ENCODE results near the gene COX7A1. TPM values are rescaled to one million over a fixed set of nuclear protein-coding genes. Genes with fewer than 3 reads are reported as not detected.

COX7A1 gene
- total RNA-seq, 1 donor from 2014 or later = 33.1 TPM

DNA sequence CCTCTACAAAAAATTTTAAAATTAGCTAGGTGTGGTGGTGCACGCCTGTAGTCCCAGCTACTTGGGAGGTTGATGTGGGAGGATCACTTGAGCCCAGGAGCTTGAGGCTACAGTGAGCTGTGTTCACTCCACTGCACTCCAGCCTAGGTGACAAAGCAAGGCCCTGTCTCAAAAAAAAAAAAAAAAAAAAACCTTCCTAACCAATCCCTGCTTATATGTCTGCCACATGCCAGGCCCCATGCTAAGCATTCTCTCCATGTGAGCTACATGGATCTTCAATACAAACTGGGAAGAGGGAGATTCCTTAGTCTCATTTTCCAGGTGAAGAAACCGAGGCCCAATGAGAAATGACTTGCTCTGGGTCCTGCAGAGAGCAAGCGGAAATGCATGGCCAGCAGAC, 43.6 kb downstream of the COX7A1 start:
- Histone ChIP-seq H3K27ac (no peak overlapping the region), H3K27me3 (no peaks in the 10 kb centered on the region), H3K9me3 (no peaks in the 10 kb centered on the region), H3K36me3 (peaks cover 0 to 18% of the 10 kb centered on the region in 2 donors), H3K4me3 (no peak overlapping the region), H3K4me1 (peaks cover 5% of the 10 kb centered on the region)
- TF ChIP-seq, protein P1, sequence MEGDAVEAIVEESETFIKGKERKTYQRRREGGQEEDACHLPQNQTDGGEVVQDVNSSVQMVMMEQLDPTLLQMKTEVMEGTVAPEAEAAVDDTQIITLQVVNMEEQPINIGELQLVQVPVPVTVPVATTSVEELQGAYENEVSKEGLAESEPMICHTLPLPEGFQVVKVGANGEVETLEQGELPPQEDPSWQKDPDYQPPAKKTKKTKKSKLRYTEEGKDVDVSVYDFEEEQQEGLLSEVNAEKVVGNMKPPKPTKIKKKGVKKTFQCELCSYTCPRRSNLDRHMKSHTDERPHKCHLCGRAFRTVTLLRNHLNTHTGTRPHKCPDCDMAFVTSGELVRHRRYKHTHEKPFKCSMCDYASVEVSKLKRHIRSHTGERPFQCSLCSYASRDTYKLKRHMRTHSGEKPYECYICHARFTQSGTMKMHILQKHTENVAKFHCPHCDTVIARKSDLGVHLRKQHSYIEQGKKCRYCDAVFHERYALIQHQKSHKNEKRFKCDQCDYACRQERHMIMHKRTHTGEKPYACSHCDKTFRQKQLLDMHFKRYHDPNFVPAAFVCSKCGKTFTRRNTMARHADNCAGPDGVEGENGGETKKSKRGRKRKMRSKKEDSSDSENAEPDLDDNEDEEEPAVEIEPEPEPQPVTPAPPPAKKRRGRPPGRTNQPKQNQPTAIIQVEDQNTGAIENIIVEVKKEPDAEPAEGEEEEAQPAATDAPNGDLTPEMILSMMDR (IDR thresholded peaks at IDR 0.05) = no peak
- no peak for TF ChIP-seq POLR2A (IDR thresholded peaks at IDR 0.05)
- TF ChIP-seq POLR2AphosphoS5 (IDR thresholded peaks at IDR 0.05; ENCODE audit: insufficient read depth in 1 of 2, low read depth in 1 of 2) = no peak
- intact Hi-C loops (cut with DNase I) = no loop called here
- DNase-seq (ENCODE audit: extremely low spot score in 2 of 2) = no peak

DNA sequence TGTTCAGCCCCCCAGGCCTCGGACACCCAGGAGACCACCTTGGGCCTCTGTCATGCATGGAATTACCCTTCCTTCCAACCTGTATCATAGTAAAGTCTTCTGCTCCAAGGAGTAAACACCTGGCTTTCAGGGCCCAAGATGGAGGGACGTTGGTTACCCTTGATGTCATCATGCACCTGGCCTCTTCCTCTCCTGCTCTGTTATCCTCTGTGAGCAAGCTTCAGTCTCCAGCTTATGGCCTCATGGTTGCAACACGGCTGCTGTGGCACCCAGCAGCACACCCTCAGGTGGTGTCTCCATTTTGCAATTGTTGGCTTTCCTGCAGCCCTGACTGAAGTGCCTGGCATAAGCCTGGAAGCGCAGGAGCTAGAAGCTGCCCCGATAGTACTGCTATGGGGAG, 45.3 kb downstream of the COX7A1 start:
- Histone ChIP-seq H3K4me1 (no peaks in the 10 kb centered on the region), H3K27ac (no peak overlapping the region), H3K4me3 (no peak overlapping the region), H3K9me3 (no peaks in the 10 kb centered on the region), H3K36me3 (peaks cover 0 to 3% of the 10 kb centered on the region in 2 donors), H3K27me3 (no peaks in the 10 kb centered on the region)
- no peak for TF ChIP-seq POLR2AphosphoS5 (IDR thresholded peaks at IDR 0.05; ENCODE audit: insufficient read depth in 1 of 2, low read depth in 1 of 2)
- intact Hi-C loops (cut with DNase I) = no loop called here
- no peak for DNase-seq (ENCODE audit: extremely low spot score in 2 of 2)

DNA sequence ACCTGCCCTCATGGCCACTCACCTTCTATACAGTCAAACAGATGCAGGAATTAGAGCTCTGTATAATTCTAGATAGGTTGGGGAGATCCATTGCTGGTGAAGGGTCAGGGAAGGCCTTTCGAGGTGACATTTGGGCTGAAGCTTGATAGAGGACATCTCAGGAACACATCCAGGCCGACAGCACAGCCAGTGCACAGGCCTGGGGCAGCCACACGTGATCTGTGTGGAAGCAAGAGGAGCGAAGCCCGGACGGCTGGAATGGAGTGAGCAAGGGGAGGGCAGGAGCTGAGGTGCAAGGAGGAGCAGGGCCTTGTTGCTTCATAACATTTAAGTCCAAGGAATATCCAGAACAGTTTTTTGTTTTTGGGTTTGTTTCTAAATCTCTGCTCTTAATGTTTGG, 45.8 kb downstream of the COX7A1 start:
- peaks cover 1% of the 10 kb centered on the region for H3K4me1 ChIP-seq
- TF ChIP-seq POLR2A (IDR thresholded peaks at IDR 0.05) (no peak), POLR2AphosphoS5 (IDR thresholded peaks at IDR 0.05; ENCODE audit: insufficient read depth in 1 of 2, low read depth in 1 of 2) (no peak)
- TF ChIP-seq, protein P1 (IDR thresholded peaks at IDR 0.05) = no peak
- H3K27me3 ChIP-seq = no peaks in the 10 kb centered on the region
- no peaks in the 10 kb centered on the region for H3K9me3 ChIP-seq
- H3K36me3 ChIP-seq = no peaks in the 10 kb centered on the region
- H3K4me3 ChIP-seq = no peak overlapping the region
- intact Hi-C loops (cut with DNase I) = no loop called here
- no peak for DNase-seq (ENCODE audit: extremely low spot score in 2 of 2)
- no peak overlapping the region for H3K27ac ChIP-seq

DNA sequence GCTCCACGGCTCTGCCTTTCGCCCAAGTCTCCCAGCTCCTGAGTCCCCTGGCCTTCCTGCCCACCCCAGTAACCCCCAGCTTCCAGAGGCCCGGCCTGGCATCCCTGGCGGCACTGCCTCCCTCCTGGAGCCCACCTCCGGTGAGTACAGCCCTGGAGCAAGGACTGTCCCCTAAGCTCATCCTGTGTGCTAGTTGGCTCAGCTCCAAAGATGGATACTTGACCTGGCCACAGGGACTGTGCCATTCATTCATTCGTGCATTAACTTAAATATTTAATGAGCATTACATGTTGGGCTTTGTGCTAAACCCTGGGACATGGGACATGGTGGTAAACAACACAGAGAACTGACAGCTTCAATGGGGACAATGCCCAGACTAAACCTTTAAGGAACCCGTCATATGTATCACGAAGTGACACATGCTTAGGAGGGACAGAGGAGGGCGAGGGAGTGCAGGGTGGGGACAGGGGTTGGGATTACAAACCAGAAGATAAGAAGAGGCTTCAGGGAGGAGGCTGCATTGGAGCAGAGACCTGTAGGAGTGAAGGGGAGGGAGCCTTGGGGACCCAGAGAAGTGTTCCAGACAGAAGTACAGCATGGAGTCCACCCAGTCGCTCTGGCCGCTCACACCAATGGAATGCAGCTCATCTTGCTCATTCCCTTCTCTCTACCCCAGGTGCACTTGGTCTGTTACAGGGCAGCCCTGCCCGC, 48.2 kb downstream of the COX7A1 start:
- Histone ChIP-seq H3K27ac (no peak overlapping the region), H3K36me3 (no peaks in the 10 kb centered on the region), H3K4me1 (peaks cover 14% of the 10 kb centered on the region), H3K27me3 (no peaks in the 10 kb centered on the region), H3K4me3 (no peak overlapping the region), H3K9me3 (no peaks in the 10 kb centered on the region)
- intact Hi-C loops (cut with DNase I) = no loop called here
- TF ChIP-seq POLR2A (IDR thresholded peaks at IDR 0.05) = no peak
- TF ChIP-seq, protein P1 (IDR thresholded peaks at IDR 0.05) = no peak
- TF ChIP-seq POLR2AphosphoS5 (IDR thresholded peaks at IDR 0.05; ENCODE audit: insufficient read depth in 1 of 2, low read depth in 1 of 2) = no peak
- DNase-seq (ENCODE audit: extremely low spot score in 2 of 2) = no peak

DNA sequence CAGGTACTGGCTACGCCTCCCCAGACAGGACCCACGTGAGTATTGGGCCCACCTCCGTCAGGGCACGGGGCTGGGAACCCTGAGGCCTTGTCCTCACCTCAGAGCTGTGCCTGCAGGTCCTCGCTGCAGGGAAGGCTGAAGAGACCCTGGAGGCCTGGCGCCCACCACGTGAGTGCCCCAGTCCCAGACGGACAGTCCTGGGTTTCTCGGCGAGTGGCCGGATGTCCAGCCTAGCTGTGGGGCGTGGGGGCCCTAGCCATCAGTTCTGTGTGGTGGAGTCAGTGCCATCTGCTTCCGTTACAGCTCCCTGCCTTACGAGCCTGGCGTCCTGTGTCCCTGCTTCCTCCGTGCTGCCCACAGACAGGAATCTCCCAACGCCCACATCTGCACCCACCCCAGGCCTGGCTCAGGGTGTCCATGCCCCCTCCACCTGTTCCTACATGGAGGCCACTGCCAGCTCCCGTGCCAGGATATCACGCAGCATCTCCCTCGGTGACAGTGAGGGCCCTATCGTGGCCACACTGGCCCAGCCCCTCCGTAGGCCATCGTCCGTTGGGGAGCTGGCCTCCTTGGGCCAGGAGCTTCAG, 49.1 kb downstream of the COX7A1 start:
- DNase-seq (ENCODE audit: extremely low spot score in 2 of 2) = no peak
- no peaks in the 10 kb centered on the region for H3K36me3 ChIP-seq
- no peak overlapping the region for H3K27ac ChIP-seq
- H3K27me3 ChIP-seq = no peaks in the 10 kb centered on the region
- no peak overlapping the region for H3K4me3 ChIP-seq
- TF ChIP-seq, protein P1 (IDR thresholded peaks at IDR 0.05) = no peak
- TF ChIP-seq POLR2AphosphoS5 (IDR thresholded peaks at IDR 0.05; ENCODE audit: insufficient read depth in 1 of 2, low read depth in 1 of 2) (no peak), POLR2A (IDR thresholded peaks at IDR 0.05) (no peak)
- H3K9me3 ChIP-seq = no peaks in the 10 kb centered on the region
- H3K4me1 ChIP-seq = peaks cover 14% of the 10 kb centered on the region
- intact Hi-C loops (cut with DNase I) = no loop called here

All from vagina (tissue), 2 donors.